Bronchus fibroblast of lung (primary cell): ENCODE measurements around the gene METTL2A. TPM values are rescaled to one million over a fixed set of nuclear protein-coding genes. Genes with fewer than 3 reads are reported as not detected.

Experiments used
- total RNA-seq: library from RNA; depleted of rRNA; stranded (reverse); fragments of >200 nt; gene quantifications from 2 replicates; pipeline ENCODE4 v1.2.3, GENCODE V29; 2015

METTL2A gene, protein sequence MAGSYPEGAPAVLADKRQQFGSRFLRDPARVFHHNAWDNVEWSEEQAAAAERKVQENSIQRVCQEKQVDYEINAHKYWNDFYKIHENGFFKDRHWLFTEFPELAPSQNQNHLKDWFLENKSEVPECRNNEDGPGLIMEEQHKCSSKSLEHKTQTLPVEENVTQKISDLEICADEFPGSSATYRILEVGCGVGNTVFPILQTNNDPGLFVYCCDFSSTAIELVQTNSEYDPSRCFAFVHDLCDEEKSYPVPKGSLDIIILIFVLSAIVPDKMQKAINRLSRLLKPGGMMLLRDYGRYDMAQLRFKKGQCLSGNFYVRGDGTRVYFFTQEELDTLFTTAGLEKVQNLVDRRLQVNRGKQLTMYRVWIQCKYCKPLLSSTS
- total RNA-seq: 19.6 and 21.4 TPM in 2 replicates

DNA sequence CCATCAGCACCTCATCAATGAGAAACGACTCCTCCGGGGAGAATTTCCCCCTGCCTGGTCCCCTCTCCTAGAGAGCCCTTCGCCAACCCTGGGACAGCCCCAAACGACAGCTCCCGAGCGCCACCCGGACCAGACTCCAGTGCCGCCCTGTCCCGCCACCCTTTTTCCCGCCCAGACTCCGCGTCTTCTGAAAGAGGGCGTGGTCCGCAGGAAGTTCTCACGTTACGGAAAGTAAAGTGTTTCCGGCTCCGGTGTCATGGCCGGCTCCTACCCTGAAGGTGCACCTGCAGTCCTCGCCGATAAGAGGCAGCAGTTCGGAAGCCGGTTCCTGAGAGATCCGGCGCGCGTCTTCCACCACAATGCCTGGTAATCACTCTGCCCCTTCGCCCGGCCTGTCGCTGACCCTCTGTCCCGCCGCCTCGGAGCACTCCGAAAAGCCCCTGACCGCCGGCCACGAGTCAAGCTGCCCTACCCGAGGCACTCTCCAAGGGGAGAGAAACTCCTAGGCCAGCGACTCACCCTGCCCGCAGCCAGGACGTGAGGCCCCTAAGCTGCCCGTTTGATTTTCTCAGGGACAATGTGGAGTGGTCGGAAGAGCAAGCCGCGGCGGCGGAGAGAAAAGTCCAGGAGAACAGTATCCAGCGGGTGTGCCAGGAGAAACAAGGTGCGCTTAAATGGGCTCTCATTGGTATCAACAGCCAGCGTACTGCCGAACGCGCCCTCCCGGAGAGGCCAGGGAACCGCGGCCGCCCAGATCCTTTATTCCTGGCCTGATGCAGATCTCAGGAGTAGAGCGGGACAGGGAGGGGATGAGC, at the start of gene METTL2A:
TSS of gene METTL2A (plus strand) at position 251 of the 815 bp plus-strand sequence. CDS start at position 257, 6 bp downstream.

DNA sequence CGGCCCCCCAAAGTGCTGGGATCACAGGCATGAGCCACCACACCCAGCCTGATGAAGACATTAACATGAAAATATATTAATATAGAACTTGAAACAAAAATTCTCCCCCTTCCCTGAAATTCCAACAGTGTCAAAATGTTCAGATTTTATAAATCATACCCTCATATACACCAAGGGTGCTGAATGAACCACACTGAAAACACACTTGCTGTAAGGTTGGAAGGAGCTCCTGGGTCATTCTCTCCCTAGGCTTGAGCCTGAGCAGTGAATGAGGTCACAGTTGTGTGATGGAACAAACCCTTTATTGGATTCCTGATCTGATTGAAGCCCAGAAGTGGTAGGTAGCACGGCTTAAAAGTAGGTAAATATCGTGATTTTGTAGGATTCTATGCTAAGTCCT, 43.4 kb upstream of the METTL2A start, which contains the start of gene EFCAB3:
TSS of gene EFCAB3 (plus strand) at position 301 of the 400 bp plus-strand sequence. CDS start 2,427 bp downstream, outside the sequence.

DNA sequence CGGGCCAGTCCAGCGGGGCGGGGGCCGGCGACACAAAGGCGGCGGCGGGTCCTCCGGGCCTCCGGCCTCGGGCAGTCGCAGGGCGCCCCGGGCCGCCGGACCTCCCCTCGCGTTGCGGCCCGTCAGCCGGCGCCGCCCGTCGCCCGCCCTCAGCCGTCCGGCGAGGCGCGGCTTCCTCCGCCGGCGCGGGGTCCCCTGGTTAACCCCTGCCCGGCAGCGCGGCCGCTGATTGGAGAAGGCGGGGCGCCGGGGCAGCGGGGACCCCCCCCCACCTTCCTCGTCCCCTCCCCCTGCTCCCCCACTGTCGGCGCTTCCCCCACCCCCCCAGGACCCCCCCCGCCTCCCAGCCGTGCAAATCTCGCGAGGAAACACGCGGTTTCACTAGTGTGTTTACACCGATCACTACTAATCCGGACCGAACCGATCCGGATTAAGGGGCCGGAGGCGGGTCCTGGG, 54.8 kb downstream of the METTL2A start, which contains the start of gene TLK2:
TSS of gene TLK2 (plus strand) at position 402 of the 456 bp plus-strand sequence. CDS start 2,301 bp downstream, outside the sequence.

Other genes starting within 250 kb of the METTL2A start
- not detected in 2 replicates for gene EFCAB3, start 43.3 kb upstream of the METTL2A start, total RNA-seq
- gene TLK2, start 54.9 kb downstream of the METTL2A start, total RNA-seq: 18.0 and 19.3 TPM in 2 replicates
- gene MRC2, start 203.8 kb downstream of the METTL2A start, total RNA-seq: 103 and 106 TPM in 2 replicates